HepG2 (cell line): Measurements from ENCODE around the gene DNPEP. TPM values are rescaled to one million over a fixed set of nuclear protein-coding genes. Genes with fewer than 3 reads are reported as not detected.

Experiments used
- IRF1 ChIP-seq: sonication (generic); formaldehyde crosslinking; IDR thresholded peaks from 2 replicates; pipeline ENCODE4 v1.4.0; 2020; ENCODE audit warnings: low read depth, mild to moderate bottlenecking, missing genetic modification reagents
- JUND ChIP-seq: sonication (generic); formaldehyde crosslinking; IDR thresholded peaks from 2 replicates; pipeline ENCODE4 v1.8.0; 2022; ENCODE audit warnings: mild to moderate bottlenecking, missing genetic modification reagents
- PRPF4 ChIP-seq: fragments of 200-400 bp; formaldehyde crosslinking; IDR thresholded peaks from 2 replicates; pipeline ENCODE4 v1.6.1; 2016; ENCODE audit warnings: low read length, low read depth; ENCODE audit not compliant: poor library complexity, severe bottlenecking
- SMC3 ChIP-seq: IDR thresholded peaks from 2 replicates; pipeline ENCODE4 v1.6.1; 2011; ENCODE audit warnings: low read length, improper control_type of control experiment
- TEAD2 ChIP-seq: sonication (generic); formaldehyde crosslinking; IDR thresholded peaks from 2 replicates; pipeline ENCODE4 v1.9.0; 2021; ENCODE audit warnings: missing genetic modification reagents
- ZNF407 ChIP-seq: sonication (generic); formaldehyde crosslinking; IDR thresholded peaks from one replicate; pipeline ENCODE4 v1.5.1; 2020; ENCODE audit warnings: mild to moderate bottlenecking, missing genetic modification reagents; ENCODE audit errors: not compliant biosample characterization
- ZNF629 ChIP-seq: sonication (generic); formaldehyde crosslinking; conservative IDR thresholded peaks from 2 replicates; pipeline ENCODE4 v1.5.0; 2020; ENCODE audit warnings: missing genetic modification reagents
- ZNF644 ChIP-seq: IDR thresholded peaks from 2 replicates; pipeline ENCODE4 v1.6.1; 2016; ENCODE audit warnings: low read depth
- ZNF780A ChIP-seq: sonication (generic); formaldehyde crosslinking; IDR thresholded peaks from 2 replicates; pipeline ENCODE4 v1.8.0; 2022; ENCODE audit warnings: mild to moderate bottlenecking, missing genetic modification reagents, moderate library complexity
- polyA plus RNA-seq, 8 experiments: library from polyadenylated mRNA; depleted of rRNA in 3 of 8; stranded (reverse) in 7 of 8; unstranded in 1 of 8; fragments of >200 nt; fragmentation: Illumina TruSeq in 4 of 8; extraction: Trizol in 4 of 8; gene quantifications; 2 replicates each; pipeline versions ENCODE4 v1.2.1 to v1.2.3, GENCODE V29; 2011 to 2016; ENCODE audit warnings: low read depth in 4 of 8, missing spikeins in 1 of 8, mixed read lengths in 1 of 8; ENCODE audit not compliant: insufficient read depth in 1 of 8
- total RNA-seq, 5 experiments: library from RNA; depleted of rRNA; stranded (reverse); fragments of >200 nt; fragmentation: Illumina TruSeq; extraction: Trizol; gene quantifications; 2 replicates each; pipeline ENCODE4 v1.2.3, GENCODE V29; 2016; ENCODE audit warnings: low read depth in 1 of 5

Gene DNPEP
- total and polyA plus RNA-seq, 2 of the 13 experiments (the other 11 are each of a cell fraction or from before 2014, with no cell fraction given) = 104 to 109 TPM

- TF ChIP-seq ZNF407 (no peak), TEAD2 (CRISPR knock-in tag) (no peak), JUND (CRISPR knock-in tag) (no peak), ZNF644 (CRISPR knock-in tag) (no peak), SMC3 (no peak), IRF1 (CRISPR knock-in tag) (no peak), ZNF629 (CRISPR knock-in tag) (no peak), PRPF4 (no peak), ZNF780A (CRISPR knock-in tag) (no peak)
Observed at GRCh38 chr2:219396863-219397457, 9.2 kb upstream of the DNPEP start (continued).
